ENCODE results near the gene NIN.

The NIN gene, protein sequence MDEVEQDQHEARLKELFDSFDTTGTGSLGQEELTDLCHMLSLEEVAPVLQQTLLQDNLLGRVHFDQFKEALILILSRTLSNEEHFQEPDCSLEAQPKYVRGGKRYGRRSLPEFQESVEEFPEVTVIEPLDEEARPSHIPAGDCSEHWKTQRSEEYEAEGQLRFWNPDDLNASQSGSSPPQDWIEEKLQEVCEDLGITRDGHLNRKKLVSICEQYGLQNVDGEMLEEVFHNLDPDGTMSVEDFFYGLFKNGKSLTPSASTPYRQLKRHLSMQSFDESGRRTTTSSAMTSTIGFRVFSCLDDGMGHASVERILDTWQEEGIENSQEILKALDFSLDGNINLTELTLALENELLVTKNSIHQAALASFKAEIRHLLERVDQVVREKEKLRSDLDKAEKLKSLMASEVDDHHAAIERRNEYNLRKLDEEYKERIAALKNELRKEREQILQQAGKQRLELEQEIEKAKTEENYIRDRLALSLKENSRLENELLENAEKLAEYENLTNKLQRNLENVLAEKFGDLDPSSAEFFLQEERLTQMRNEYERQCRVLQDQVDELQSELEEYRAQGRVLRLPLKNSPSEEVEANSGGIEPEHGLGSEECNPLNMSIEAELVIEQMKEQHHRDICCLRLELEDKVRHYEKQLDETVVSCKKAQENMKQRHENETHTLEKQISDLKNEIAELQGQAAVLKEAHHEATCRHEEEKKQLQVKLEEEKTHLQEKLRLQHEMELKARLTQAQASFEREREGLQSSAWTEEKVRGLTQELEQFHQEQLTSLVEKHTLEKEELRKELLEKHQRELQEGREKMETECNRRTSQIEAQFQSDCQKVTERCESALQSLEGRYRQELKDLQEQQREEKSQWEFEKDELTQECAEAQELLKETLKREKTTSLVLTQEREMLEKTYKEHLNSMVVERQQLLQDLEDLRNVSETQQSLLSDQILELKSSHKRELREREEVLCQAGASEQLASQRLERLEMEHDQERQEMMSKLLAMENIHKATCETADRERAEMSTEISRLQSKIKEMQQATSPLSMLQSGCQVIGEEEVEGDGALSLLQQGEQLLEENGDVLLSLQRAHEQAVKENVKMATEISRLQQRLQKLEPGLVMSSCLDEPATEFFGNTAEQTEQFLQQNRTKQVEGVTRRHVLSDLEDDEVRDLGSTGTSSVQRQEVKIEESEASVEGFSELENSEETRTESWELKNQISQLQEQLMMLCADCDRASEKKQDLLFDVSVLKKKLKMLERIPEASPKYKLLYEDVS (N-terminal part only)

DNA sequence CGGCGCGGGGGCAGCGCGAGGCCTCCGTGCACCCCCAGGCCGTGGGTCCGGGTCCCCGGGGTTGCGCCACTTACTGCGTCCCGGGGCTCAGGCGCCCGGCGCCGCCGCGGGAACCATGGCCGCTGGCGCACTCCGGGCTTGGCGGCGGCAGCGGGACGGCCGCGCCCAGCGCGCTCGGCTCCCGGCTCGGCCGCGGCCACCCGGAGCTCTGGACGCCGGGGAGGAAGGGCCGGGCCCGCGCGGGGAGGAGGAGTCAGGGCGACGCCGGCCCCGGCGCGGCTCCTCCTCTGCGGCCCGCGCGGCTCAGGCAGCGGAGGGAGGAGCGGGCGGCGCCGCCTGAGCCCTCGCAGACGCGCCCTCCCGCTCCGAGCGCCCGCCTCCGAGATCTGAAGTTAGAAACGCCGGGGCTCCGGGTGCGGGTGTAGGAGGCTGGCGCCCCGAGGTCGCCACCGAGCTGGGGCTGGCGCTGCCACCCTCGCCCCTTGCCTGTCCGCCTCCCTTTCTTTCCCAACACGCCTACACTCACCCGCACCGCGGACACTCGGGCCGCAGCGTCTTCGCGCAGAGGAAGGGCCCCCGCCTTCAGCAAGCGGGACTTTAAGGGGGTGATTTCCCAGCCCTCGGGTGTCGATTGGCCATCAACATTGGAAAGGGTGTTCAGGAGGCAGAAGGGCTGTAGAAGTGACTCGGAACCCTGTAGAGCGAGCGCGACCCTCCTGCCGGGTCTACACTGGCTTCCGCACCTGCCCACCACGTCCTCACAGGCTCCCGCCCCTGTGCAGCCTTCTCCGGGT, at the start of gene NIN:
Gene NIN (minus strand): TSS at position 231 of the 794 bp plus-strand sequence. CDS start 9,106 bp downstream, outside the sequence.
- Histone ChIP-seq H2AFZ (ENCODE audit: low read length, unreplicated experiment) (peak within 1 kb of the TSS; percentile 96), H3K79me2 (ENCODE audit: control insufficient read depth, insufficient read depth, low read length, unreplicated experiment) (peaks cover 39% of the 10 kb centered on the region)

DNA sequence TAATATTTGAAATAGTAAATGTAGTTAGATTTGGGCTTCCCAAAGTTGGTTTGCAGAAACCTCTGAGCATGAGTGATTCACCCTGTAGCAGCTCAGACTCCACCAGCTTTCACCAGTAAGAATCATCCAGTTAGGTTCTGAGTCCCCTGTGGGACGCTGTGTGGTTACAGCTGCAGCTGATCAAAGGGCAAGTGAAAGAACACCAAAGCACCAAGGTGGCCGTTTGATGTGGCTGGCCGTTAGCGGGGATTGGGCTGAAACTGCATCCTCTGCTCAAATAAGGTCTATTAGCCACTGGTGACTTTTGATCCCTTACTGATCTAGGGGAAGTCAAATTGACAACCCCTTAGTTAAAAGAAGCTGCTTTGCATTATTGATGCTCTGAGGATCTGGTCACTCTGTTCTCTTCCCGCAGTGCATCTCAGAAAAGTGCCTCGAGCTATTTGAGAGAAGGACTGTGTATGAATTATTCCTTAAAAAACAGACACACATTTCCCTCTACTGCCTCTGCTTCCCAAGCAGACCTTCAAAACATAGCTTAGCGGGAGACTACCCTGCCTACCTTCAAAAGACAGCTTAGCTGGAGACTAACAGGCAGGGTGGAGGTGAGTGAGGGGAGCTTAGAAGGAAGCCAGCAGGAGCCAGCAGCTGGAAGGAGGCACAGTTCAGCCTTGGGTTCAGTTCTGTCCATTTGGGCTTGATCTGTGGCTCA, 44.6 kb upstream of the NIN start:
- no peaks in the 10 kb centered on the region for H3K79me2 ChIP-seq (ENCODE audit: control insufficient read depth, insufficient read depth, low read length, unreplicated experiment)
- H3K27ac ChIP-seq (ENCODE audit: low read depth, low read length): no peak overlapping the region
- no peaks in the 10 kb centered on the region for H3K4me1 ChIP-seq (ENCODE audit: control insufficient read depth, insufficient read depth, low read length, unreplicated experiment)
- H3K36me3 ChIP-seq (ENCODE audit: insufficient read depth, low read length): no peaks in the 10 kb centered on the region
- no peak overlapping the region for H3K4me3 ChIP-seq (ENCODE audit: low read depth, low read length)
- H2AFZ ChIP-seq (ENCODE audit: low read length, unreplicated experiment): no peak overlapping the region
- H3K27me3 ChIP-seq (ENCODE audit: insufficient read depth, low read length): peaks cover 50% of the 10 kb centered on the region

More for the DNA sequence above, at the start of gene NIN:
- H3K27ac ChIP-seq (ENCODE audit: low read depth, low read length): no peak within 1 kb of the TSS
- H3K4me3 ChIP-seq (ENCODE audit: low read depth, low read length): peak within 1 kb of the TSS; percentile 91
- H3K27me3 ChIP-seq (ENCODE audit: insufficient read depth, low read length): no peaks in the 10 kb centered on the region
- H3K36me3 ChIP-seq (ENCODE audit: insufficient read depth, low read length): no peaks in the 10 kb centered on the region
- peaks cover 19% of the 10 kb centered on the region for H3K4me1 ChIP-seq (ENCODE audit: control insufficient read depth, insufficient read depth, low read length, unreplicated experiment)

DNA sequence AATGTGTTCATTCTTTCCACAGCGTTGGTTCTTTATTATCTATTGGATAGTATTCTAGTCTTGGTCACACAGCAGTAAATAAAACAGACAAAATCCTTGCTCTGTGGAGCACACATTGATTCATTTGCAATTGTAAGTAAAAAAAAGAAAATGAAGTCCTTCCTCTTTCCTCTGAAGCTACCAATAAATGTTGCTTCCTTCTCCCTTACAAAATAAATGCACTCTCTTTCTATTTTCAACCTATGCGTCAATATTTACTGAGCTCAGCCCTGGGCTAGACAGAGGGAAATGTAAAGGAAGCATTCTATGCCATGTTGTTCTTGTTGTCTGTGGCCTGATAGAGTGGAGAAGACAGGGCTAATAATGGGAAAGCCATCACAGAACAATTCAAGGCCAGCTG, 43.8 kb upstream of the NIN start:
- Histone ChIP-seq H2AFZ (ENCODE audit: low read length, unreplicated experiment) (no peak overlapping the region), H3K79me2 (ENCODE audit: control insufficient read depth, insufficient read depth, low read length, unreplicated experiment) (no peaks in the 10 kb centered on the region), H3K36me3 (ENCODE audit: insufficient read depth, low read length) (no peaks in the 10 kb centered on the region), H3K4me1 (ENCODE audit: control insufficient read depth, insufficient read depth, low read length, unreplicated experiment) (no peaks in the 10 kb centered on the region), H3K4me3 (ENCODE audit: low read depth, low read length) (no peak overlapping the region), H3K27ac (ENCODE audit: low read depth, low read length) (no peak overlapping the region), H3K27me3 (ENCODE audit: insufficient read depth, low read length) (peaks cover 57% of the 10 kb centered on the region)

DNA sequence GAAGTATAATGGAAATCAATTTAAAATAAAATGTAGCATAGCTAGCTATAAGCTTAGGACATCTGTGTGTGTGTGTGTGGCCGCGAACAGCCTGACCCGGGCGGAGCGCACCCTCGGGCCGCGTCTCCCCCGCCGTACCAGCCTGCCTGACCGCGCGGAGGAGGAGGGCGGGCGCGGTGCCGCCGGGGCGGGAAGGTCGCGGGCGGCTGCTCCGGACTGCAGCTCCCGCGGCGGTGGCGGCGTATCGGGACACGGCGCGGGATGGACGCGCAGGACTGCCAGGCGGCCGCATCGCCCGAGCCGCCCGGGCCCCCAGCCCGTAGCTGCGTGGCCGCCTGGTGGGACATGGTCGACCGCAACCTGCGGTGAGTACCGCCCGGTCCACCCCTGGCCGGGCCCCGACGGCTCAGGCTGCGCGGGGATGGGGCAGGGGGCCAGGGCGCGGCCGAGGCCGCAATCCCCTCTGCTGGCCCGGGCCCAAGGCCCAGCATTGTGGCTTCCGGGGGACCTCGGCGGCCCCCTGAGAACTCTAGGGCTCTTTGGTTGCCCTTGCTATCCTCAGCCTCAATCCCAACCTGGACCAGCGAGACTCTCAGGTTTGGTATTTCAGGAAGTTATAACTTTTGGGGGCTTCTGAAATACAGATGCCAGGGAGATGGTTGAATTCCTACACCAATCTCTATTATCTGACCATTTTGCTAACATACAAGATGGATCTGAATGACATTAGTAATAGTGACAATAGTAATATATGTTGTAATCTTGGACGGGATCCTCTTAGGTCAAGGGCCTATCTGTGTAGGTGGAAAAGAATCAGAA, 41.2 kb upstream of the NIN start, which contains the start of gene ABHD12B:
Gene ABHD12B (plus strand): TSS at position 140 of the 819 bp plus-strand sequence. CDS start 122 bp downstream, at position 262.
- peaks cover 60% of the 10 kb centered on the region for H3K27me3 ChIP-seq (ENCODE audit: insufficient read depth, low read length)
- H3K4me3 ChIP-seq (ENCODE audit: low read depth, low read length): peak within 1 kb of the TSS; percentile 44; the same call in 1 of the 2 replicates
- no peak within 1 kb of the TSS for H3K27ac ChIP-seq (ENCODE audit: low read depth, low read length)
- no peaks in the 10 kb centered on the region for H3K79me2 ChIP-seq (ENCODE audit: control insufficient read depth, insufficient read depth, low read length, unreplicated experiment)
- no peak within 1 kb of the TSS for H2AFZ ChIP-seq (ENCODE audit: low read length, unreplicated experiment)
- no peaks in the 10 kb centered on the region for H3K36me3 ChIP-seq (ENCODE audit: insufficient read depth, low read length)
- H3K4me1 ChIP-seq (ENCODE audit: control insufficient read depth, insufficient read depth, low read length, unreplicated experiment): no peaks in the 10 kb centered on the region

DNA sequence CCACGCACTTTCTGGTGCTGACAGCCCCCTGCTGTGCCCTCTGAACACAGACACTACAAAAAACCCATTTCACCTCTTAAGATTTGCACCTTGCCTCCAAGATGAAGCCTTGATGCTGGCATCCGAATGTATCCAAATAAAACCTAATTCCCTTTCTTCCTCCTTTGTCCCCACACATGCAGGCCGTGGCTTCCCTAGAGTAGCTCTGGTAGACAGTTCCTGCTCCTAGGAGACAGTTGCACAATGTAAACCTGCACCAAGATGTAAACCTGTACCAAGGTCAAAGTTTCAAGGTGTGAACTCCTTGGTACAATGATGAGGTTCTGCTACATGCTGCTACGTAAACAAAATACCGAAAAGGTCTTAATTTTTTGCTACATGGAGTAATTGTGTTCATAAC, 40.3 kb upstream of the NIN start:
- H3K27ac ChIP-seq (ENCODE audit: low read depth, low read length): no peak overlapping the region

DNA sequence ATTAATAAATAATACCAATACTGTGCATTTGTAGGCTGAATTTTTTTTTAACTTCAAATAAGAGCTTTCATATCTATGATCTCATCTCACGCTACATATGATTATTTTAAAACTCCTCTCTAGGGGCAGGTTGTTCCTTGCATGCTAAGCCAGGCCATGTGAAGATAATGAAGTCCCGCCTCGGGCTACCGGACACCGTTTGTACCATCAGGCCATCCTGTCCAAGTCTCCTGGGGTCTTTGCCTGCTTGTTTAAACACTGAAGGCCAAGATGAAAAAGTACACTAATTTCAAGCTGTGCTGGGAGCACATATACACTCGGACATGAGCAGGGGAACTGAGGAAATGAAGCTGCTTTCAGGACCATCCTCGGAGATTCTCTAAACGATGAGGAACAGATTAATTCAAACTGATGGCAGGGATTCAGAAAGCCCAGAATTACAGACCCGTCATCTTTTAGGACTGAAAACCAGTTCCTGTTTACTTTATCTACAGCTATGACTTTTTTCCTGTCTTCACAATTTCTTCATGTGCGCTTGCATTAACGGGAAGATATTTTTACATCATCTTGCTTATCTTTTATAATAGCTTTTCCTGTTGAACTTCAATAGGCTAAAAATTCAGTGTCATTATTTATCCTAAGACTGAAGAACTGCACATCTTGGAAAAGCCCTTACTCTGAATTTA, 34.6 kb upstream of the NIN start:
- H3K4me1 ChIP-seq (ENCODE audit: control insufficient read depth, insufficient read depth, low read length, unreplicated experiment): peaks cover 4% of the 10 kb centered on the region

More for the DNA sequence above, 40.3 kb upstream of the NIN start:
- H3K79me2 ChIP-seq (ENCODE audit: control insufficient read depth, insufficient read depth, low read length, unreplicated experiment): no peaks in the 10 kb centered on the region
- no peak overlapping the region for H2AFZ ChIP-seq (ENCODE audit: low read length, unreplicated experiment)
- H3K27me3 ChIP-seq (ENCODE audit: insufficient read depth, low read length): peaks cover 62% of the 10 kb centered on the region
- no peaks in the 10 kb centered on the region for H3K36me3 ChIP-seq (ENCODE audit: insufficient read depth, low read length)
- no peaks in the 10 kb centered on the region for H3K4me1 ChIP-seq (ENCODE audit: control insufficient read depth, insufficient read depth, low read length, unreplicated experiment)
- H3K4me3 ChIP-seq (ENCODE audit: low read depth, low read length): no peak overlapping the region

DNA sequence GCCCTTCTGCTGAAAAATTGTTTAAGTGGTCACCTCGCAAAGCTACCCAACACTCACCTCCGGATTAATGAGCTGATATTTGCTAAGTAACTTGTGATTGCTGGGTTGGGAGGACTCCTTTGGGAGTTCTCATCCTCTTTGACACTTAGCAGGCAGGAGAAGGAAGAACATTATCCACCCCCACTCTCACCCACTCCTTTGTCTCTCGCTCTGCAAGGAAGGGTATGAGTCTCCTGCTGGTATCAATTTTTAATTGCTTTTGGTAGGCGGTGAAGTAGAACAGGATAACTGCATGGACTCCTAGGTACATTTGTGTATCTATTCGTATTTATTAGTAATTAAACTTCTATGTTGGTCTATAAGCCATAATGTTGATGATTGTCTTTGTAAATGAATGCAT, 34.0 kb upstream of the NIN start:
- Histone ChIP-seq H3K79me2 (ENCODE audit: control insufficient read depth, insufficient read depth, low read length, unreplicated experiment) (no peaks in the 10 kb centered on the region), H3K36me3 (ENCODE audit: insufficient read depth, low read length) (no peaks in the 10 kb centered on the region), H2AFZ (ENCODE audit: low read length, unreplicated experiment) (no peak overlapping the region), H3K4me3 (ENCODE audit: low read depth, low read length) (no peak overlapping the region), H3K27me3 (ENCODE audit: insufficient read depth, low read length) (peaks cover 10% of the 10 kb centered on the region; the same call in 1 of the 2 replicates), H3K27ac (ENCODE audit: low read depth, low read length) (no peak overlapping the region), H3K4me1 (ENCODE audit: control insufficient read depth, insufficient read depth, low read length, unreplicated experiment) (peaks cover 4% of the 10 kb centered on the region)

More for the DNA sequence above, 34.6 kb upstream of the NIN start:
- no peak overlapping the region for H2AFZ ChIP-seq (ENCODE audit: low read length, unreplicated experiment)
- no peaks in the 10 kb centered on the region for H3K36me3 ChIP-seq (ENCODE audit: insufficient read depth, low read length)
- no peak overlapping the region for H3K27ac ChIP-seq (ENCODE audit: low read depth, low read length)
- H3K27me3 ChIP-seq (ENCODE audit: insufficient read depth, low read length): peaks cover 16% of the 10 kb centered on the region
- H3K79me2 ChIP-seq (ENCODE audit: control insufficient read depth, insufficient read depth, low read length, unreplicated experiment): no peaks in the 10 kb centered on the region
- no peak overlapping the region for H3K4me3 ChIP-seq (ENCODE audit: low read depth, low read length)

DNA sequence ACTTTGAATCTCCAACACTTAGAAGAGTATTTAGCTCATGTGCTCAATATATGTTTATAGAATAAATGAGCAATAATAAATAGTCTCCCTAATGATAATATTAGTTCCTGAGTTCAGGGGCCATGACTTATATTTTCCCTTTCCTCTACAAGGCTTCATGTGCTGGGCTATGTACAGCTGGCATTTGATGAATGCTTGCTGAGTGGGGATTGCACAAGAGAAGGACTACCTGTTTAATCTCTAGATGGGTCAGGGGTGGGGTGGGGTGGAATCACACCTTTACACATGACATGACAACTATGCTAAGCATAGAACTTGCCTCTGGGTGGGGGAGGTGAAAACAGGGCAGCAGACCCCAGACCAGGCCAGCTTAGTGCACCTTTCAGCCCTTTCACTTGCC, 33.3 kb upstream of the NIN start:
- Histone ChIP-seq H3K27ac (ENCODE audit: low read depth, low read length) (no peak overlapping the region), H3K79me2 (ENCODE audit: control insufficient read depth, insufficient read depth, low read length, unreplicated experiment) (no peaks in the 10 kb centered on the region), H3K4me1 (ENCODE audit: control insufficient read depth, insufficient read depth, low read length, unreplicated experiment) (peaks cover 9% of the 10 kb centered on the region), H2AFZ (ENCODE audit: low read length, unreplicated experiment) (no peak overlapping the region), H3K4me3 (ENCODE audit: low read depth, low read length) (no peak overlapping the region), H3K36me3 (ENCODE audit: insufficient read depth, low read length) (no peaks in the 10 kb centered on the region), H3K27me3 (ENCODE audit: insufficient read depth, low read length) (peaks cover 5% of the 10 kb centered on the region; the same call in 1 of the 2 replicates)

Data from ACC112 (cell line).